NCI-H2107 (cell line): ENCODE data around the gene HCFC1.

Source experiments
- DNase-seq: peaks from one replicate; lab custom pipeline; 2025; lab: John Stamatoyannopoulos, UW

HCFC1 gene

DNA sequence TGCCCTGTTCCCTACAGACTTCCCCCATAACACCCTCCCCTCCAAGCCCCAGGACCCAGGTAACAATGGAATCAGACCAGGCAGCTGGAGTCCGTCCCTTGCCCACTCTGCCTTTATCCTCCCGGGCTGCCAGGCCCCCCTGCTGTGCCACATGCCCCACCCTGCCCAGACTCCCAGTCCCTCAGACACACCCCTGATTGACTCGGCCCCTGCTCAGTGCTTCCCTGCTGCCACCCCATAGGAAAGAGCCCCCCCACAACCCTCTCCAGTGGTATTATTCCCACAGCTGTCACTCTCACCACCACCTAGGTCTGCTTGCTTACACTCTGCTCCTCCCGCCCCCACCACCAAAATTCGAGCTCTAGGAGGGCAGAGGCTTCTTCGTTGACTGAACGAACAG lies 32.0 kb downstream of the HCFC1 start:
- no peak for DNase-seq

DNA sequence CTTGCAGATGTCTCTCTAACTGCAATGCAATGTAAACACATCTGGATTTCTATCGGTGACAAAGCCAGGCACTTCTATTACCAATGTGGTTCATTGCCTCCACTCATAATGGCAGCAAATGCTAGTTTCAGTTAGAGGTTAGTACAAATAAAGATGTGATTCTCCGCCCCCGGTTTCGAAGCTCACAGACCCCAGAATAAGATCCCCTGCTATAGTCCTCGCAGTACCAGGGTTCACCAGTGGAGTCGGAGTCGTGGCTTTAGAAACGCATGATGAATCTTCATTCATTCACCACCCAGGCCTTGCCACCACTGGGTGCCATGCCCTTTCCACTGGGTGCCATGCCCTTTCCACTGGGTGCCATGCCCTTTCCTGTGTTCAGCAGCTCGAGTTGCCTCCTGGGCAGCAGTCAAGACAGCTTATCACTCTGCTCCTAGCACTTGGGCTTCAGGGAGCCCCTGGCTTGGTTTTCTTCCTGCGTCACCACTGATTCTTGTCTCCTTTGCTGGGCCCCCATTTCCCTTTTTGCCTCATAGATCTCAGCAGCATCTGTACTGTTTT lies 33.3 kb downstream of the HCFC1 start:
- no peak for DNase-seq

DNA sequence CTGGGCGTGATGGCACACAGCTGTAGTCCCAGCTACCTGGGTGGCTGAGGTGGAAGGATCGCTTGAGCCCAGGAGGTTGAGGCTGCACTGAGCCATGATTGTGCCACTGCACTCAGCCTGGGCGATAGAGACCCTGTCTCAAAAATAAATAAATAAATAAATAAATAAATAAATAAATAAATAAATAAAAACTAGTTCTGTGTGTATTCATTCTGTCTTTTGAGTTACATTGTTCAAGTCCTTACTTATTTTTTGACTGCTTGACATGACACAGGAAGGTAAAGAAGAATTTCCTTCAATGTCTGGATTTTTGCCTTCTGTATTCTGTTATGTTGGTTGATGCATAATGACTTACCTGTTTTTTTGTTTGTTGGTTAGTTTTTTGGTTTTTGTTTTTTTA lies 34.6 kb downstream of the HCFC1 start:
- no peak for DNase-seq

DNA sequence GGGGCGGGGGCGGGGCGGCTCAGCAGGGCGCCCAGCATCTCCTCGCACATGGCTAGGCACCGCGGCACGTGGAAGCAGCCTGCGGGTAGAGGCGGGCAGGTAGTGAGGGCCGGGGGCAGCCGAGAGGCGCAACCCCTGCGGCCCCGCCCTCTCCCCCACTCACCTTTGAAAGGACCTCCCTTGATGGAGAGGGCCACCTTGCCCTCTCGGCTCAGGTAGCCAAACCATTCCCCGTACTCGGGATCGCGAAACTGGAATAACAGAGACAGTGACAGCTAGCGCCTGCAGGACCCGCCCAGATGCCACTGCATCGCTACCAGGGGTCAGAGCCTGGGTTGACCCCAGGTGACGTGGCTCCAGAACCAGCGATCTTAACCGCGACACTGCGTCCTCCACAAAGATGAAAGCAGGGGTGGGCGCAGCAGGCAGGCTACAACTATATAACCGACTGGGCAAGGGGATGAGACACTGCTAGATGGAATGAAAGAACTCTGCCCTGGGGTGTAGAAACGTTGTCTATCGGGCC lies 36.2 kb downstream of the HCFC1 start:
- no peak for DNase-seq

DNA sequence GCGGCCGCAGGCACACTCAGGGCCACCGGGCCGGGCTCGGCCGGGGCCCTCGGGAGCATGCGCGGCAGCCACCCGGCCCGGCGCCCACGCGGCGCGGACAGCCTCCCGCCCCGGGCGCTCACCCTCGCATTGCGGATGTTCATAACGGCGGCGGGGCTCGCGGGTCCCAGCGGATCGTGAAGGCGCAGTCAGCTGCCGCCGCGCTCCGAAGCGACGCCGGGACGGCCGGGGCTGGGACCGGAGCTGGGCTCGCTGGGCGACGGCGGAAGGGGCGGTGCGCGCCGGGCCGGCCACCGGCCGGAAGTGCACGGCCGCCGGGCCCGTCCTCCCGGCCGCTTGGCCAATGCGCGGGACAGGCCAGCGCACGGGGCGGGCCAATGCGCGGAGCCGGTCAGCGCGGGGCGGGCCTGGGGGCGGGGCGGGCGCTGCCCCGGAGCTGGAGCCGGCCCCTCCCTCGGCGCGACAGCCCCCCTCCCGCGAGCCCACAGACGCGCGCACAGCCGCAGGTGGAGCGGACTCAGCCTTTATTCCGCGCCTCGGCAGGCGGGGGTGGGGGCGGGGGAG lies 36.8 kb downstream of the HCFC1 start, which contains the start of gene NAA10:
Gene NAA10 (minus strand): TSS at position 276 of the 564 bp plus-strand sequence. CDS start 133 bp downstream, at position 143.
- DNase-seq = peak; percentile 68

DNA sequence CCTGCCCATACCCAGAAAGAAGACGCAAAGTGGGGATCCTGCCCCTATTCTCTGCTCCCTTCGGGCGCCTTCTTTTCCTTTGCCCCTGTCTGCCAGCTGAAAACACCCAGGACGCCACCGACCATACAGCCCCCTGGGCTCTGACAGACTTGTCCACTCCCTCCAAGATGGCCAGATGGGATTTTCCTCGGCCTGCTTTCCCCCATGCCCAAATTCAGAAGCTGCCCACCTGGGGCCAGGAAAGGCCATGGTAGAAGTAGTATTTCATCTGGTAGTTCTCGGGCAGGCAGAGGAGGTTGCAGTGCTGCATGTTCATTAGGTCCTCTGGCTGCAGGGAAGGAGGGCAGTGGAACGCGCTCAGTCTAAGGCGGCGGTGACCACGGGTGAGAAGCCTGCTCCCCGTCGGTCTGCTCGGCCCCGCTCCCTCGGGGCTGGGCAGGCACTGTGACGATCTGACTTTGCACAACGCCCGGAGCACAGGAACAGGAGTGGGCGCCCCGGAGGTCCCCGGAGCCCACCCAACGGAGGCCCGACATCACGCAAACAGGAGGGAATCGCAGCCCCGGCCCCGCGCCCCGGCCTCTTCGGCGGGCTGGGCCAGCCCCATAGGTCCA lies 37.4 kb downstream of the HCFC1 start:
- DNase-seq = no peak

DNA sequence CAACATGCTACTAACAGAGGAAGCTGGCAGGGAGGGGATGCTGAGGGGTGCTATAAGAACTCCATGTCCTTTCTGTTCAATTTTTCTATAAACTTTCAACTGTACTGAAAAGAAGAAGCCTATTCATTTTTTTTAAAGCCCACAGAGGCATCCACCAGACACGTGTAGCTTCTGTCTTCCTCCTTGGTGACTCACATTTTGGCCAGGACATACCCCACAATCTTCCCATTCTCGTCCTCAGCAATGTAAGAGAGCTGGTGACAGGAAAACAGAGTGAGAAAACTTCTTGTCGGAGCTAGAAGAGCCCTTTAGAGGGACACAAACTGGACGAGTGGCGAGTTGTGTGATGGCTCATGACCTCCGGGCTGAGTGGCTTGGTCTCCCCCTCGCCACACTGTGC lies 37.9 kb downstream of the HCFC1 start:
- DNase-seq = no peak

DNA sequence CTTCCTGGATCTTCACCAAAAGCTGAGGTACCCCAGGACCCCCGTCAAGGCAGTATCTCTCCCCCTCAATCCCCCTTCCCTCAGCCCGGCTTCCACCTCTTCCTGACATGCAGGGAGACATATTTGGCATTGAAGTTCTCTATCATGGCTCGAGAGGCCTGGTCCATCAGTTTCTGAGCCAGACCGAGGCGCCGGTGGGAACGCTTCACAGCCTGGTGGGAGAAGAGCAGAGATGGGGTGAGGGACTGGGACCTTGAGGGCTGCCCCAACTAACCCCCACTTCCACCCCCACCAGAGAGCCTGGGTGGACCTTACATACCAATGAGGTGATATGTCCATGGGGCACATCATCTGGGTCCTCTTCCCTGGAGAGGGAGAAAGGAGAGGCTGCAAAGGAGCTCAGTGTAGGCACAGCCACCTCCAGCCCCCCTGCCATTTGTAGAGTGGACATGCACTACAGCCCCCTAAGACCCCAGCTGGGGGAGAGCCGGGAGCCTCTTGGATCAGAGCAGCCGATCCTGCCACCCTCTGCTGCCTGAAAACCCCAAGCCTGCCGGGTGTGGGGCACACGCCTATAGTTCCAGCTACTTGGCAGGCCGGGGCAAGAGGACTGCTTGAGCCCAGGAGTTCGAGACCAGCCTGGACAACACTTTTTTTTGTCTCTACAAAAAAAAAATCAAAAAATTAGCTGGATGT lies 39.2 kb downstream of the HCFC1 start:
- DNase-seq = no peak

DNA sequence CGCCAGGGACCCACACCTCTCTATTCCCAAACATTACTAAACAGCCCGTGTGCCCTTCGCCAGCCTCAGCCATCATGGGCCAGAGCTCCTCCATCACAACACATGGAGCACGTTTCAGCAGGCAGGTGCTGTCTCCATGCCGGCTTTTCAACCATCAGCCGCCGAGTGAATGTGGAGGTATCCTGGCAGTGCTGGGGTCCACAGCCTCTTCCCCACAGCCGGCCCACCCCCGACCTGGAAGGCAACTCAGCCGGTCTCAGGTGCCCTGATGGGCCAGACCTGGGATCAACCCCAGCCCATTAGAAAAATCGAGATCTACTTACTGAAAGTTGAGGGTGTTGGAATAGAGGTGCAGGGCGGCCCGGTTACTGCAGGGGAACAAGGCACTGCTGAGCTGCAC lies 39.9 kb downstream of the HCFC1 start:
- no peak for DNase-seq

DNA sequence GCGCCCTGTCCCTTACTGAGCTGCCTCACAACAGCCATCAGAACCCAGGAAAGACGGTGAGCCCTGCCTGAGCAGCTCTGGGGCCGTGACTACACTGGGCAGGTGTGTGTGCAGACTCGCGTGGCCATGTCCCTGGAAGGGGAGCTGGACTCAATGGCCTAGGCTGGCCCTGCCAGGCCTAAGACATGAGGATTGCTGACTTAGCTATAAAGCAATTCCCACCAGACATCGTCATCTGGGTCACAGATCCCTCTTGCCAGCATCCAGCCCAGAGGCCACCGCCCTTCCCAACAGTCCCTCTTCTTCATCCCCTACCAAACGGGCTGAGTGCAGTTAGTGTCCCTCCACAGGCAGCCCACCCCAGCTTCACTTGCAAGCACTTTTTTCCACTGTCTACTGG lies 40.5 kb downstream of the HCFC1 start:
- no peak for DNase-seq

DNA sequence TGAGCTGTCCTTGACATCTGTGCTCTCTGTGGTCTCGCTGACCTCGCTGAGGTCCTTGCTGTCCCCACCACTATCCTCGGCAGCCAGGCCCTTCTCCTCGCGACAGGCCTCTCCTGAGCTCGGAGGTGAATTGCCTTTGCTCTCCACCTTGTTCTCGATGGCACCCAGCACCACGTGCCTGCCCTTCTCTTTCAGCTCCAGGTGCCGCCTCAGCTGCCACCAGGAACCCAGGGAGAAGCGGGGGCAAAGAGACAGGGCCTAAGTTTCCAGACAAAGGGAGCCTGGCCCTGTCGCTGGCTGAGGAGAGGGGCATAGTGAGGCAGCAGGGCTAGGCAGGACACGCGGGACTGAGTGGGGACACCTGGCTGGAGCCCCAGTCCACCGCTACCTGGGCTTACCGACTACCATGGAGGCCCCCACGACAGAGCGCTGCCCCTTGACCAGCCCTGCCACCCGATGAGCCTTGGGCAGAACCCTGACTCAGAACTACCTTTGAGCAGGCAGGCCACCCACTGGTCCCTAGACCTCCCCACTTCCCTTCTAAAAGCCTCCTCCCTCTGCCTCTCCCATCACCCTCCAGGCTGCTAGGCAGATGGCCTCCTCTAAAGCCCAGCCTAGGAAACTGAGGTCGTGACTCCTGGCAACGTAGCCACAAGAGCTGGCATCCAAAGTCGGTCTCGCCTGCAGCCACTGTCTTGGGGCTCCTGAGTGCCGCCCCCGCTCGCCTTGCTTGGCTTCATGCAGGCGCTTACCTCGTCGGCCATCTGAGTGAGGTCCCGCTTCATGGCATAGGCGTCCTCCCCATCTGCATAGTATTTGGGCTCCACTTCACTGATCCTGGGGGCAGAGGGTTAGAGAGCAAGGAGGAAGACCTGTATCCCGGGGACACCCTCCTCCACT lies 41.4 kb downstream of the HCFC1 start:
- no peak for DNase-seq

DNA sequence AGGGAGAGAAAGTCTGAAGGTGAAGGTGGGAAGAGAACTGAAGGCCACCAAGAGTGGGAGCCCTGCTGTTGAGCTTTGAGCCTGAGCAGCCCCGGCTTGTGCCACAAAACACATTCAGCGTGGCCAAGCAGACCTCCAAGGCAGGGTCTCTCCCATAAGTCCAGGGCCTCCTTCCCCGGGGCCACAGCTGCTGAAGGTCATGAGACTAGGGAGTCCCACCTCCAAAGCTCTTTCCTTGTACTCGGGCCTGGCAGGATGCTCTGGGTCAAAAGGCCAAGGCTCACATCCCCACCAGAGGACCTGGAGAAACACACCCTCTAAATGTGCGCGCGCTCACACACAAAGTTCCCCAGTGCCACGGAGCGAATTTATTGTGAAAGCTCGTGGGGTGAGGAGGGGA lies 42.0 kb downstream of the HCFC1 start:
- no peak for DNase-seq

DNA sequence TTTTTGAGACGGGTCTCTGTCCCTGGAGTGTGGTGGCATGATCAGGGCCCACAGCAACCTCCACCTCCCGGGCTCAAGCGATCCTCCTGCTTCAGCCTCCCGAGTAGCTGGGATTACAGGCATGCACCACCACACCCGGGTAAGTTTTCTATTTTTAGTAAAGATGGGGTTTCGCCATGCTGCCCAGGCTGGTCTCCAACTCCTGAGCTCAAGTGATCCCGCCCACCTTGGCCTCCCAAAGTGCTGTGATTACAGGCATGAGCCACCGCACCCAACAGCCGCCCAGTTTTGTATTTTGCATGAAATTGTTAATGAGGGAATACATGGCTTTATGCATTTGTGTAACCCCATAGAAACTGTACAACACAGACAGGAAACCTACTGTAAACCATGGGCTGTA lies 42.8 kb downstream of the HCFC1 start:
- DNase-seq = no peak

DNA sequence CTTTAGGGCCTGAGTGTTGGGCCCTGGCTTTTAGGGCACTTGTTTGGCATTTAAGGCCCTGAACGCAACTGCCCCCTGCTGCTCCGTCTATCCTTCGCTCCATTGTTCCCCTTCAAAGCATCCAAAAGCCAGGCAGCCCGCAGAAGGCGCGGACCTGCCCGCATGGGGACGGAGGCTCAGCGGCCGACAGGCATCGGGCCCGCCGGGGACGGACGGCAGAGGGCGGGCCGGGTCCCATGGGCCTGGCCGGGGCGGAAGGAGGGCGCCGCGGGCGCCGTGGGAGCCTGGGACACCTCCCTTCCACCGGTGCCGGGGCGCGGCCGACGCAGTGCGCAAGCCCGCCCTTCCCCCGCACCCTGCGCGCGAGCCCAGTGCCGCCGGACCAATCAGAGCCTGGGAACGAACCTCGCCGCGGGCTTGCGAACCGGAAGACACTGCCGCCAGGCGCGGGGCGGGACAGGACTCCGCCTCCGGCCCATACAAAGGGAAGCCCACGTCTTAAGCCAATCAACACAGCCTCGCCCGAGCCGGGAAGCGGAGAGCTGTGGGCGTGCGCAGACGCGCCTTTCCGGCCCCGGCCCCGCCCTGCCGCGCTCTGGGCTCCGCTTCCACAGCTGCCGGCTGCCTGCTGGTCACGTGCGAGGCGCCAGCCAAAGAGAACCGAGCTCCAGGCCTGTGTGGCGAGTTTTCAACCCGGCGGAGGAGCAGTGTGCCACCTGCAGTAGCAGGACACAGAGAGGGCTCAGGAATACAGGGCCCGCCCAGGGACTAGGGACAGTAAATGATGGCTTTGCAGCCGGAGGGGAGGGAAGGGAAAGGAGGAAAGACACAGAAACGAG lies 43.5 kb downstream of the HCFC1 start:
- DNase-seq = peak; percentile 98

DNA sequence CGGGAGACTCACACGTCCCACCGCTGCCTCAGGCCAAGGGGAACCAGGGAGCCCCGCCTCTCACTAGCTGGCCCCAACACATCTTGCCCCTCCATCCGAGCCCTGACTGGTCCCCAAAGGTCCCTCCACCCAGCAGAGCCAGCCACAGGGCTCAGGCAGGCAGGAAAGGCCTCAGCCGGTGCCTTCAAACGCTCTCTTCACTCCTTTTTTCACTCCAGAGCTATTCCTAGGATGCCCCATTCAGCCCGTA lies 44.0 kb downstream of the HCFC1 start:
- no peak for DNase-seq

DNA sequence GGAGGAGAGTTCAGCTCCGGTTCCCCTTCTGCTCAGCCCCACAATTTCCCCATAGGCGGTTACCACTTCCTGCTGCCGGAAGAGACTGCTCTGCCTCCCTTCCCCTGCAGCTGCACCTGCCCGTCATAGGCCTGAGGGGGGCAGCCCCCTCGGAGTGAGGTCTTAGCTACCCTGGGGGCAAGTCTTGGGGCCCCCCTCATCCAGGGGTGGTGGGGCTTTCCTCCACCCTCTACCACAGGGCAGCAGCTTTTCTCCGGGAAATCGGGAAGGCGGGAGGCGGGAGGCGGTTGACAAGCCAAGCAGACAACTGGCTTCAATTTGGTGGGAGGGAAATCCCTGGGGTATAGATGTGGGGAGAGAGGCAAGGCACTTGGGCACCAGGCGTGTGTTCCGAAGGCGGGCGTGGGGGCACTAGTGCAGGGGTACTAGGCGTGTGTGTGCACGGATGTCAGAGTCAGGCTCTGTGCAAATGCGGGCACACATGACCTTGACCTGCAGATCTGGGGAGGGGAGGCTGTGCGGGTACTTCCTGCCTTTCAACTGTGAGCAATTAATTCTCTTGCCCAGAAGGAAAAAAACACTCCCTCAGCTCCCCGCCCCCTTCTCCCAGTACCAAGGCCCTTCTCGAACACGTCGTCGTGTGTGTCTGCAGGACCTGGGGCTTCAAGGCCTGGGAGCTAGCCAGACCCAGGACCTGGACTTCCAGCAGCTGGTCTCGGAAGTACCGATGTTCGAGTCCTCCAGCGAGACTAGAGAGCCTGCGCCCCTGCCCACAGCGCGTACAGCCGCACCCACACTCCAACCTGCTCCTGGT lies 44.6 kb downstream of the HCFC1 start:
- DNase-seq = peak; percentile 70

DNA sequence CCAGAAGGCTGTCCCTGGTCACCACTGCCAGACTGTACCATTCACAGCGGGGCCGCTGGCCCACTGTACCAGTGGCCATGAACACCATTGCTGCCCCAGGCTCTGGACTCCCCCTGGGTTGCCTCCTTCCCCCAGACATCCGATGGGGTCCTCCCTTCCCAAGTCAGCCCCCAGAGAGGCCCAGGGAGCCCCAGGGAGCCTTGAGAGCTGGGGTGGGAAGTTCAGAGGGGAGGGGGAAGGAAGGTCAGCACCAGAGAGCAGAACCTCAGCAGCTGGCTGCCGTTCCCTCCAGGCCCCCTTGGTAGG lies 45.1 kb downstream of the HCFC1 start:
- no peak for DNase-seq

DNA sequence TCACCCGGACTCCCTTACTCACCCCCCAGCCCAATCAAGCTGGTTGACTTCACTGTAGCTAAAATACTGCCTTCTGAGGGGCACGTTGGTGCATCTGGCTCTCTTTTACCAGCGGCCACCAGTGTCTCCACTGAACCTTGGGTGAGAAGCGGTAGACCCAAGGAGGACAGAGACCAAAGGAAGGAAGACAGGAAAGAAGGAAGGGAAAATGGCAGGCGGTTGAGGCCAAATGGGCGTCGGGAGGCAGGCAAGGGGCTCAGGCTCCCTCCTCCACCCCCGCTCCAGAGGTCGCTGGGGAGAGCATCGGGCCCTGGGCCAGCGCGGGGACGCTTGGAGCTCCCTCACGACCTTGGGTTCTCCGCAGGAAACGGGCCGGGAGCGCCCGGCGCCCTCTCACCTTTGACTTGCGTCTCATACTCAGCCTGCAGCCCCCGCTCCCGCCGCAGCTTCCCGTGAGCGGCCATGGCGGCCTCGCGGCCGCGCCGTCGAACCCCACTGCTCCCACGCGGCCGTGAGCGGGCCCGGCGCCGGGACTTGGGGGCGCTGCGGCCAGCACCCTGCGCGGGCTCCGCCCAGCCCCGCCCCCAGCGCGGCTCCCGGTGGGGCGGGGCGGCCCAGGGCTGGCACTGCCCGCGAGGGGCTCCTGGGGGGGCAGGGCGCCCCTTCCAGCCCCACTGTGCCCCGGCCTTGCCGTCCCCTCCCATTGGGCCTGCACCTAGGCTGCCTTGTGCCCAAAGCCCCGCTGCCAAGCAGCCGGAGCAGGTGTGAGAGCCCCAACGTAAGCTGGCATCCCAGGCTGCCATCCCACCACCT lies 45.7 kb downstream of the HCFC1 start, which contains the start of gene ARHGAP4:
Gene ARHGAP4 (minus strand): TSS at position 526 of the 813 bp plus-strand sequence. CDS start 62 bp downstream, at position 464.
- no peak for DNase-seq

DNA sequence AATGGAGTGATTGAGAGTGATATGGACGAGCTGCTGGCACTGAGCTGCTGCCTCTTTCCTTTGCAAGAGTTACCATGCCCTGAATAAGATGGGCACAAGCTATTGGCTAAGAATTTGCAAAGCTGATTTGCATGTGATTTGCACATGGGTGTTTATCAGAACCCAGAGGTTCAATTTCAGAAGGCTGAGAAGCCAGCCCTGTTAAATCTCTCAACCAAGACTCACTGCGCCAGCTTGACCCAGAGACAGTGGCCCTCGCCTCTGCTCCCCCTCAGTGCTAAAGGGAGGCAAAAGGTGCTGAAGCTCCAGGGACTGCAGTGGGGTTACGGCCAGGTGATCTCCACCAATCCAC lies 46.3 kb downstream of the HCFC1 start:
- DNase-seq = no peak
